Hippocampal formation (tissue), 2 donors: ENCODE results near the gene MARCHF2.
"Not testable (repeated sequence)": the region's sequence is repeated elsewhere in the genome, so short reads cannot be mapped to it uniquely, and the experiment has no call there.

Source experiments
- DNase-seq, 2 donors: peaks; one replicate each; lab custom pipeline; 2025; lab: John Stamatoyannopoulos, UW

The MARCHF2 gene

GRCh38 chr19:8410718-8411117 is 2.4 kb upstream of the MARCHF2 start:
- not testable (repeated sequence) for DNase-seq

- DNase-seq: no peak
These were observed 507 bp downstream of the MARCHF2 start for GRCh38 chr19:8413629-8413995.

GRCh38 chr19:8416796-8417195 is 3.7 kb downstream of the MARCHF2 start:
- no peak for DNase-seq

- DNase-seq: no peak
These were observed 8.7 kb downstream of the MARCHF2 start for GRCh38 chr19:8421484-8422461.

GRCh38 chr19:8423817-8424223 is 10.7 kb downstream of the MARCHF2 start:
- peak in 1 of 2 donors; percentile 11 for DNase-seq

GRCh38 chr19:8425331-8425730 is 12.2 kb downstream of the MARCHF2 start:
- not testable (repeated sequence) for DNase-seq

- DNase-seq: no peak
These were observed 13.2 kb downstream of the MARCHF2 start for GRCh38 chr19:8426283-8426682.

GRCh38 chr19:8429044-8429443 is 15.9 kb downstream of the MARCHF2 start:
- DNase-seq: no peak

- no peak for DNase-seq
These were observed 16.7 kb downstream of the MARCHF2 start for GRCh38 chr19:8429826-8430225.

- no peak for DNase-seq
These were observed 17.5 kb downstream of the MARCHF2 start for GRCh38 chr19:8430650-8431049.

- DNase-seq: no peak
These were observed 25.1 kb downstream of the MARCHF2 start for GRCh38 chr19:8438236-8438635.

- no peak for DNase-seq
These were observed 28.8 kb downstream of the MARCHF2 start for GRCh38 chr19:8441725-8442544.

GRCh38 chr19:8444140-8444676 is 31.1 kb downstream of the MARCHF2 start:
- not testable (repeated sequence) for DNase-seq

GRCh38 chr19:8444677-8445487 is 31.8 kb downstream of the MARCHF2 start, which contains the start of gene HNRNPM:
Gene HNRNPM (plus strand): TSS chr19:8444975. CDS start chr19:8444999, 24 bp downstream.
- DNase-seq: peak; percentile 91 to 98

- no peak for DNase-seq
These were observed 32.4 kb downstream of the MARCHF2 start for GRCh38 chr19:8445488-8446001.

GRCh38 chr19:8446061-8446709 is 33.1 kb downstream of the MARCHF2 start:
- no peak for DNase-seq

- DNase-seq: no peak
These were observed 36.7 kb downstream of the MARCHF2 start for GRCh38 chr19:8449830-8450229.

- DNase-seq: no peak
These were observed 38.3 kb downstream of the MARCHF2 start for GRCh38 chr19:8451377-8451776.

- no peak for DNase-seq
These were observed 38.8 kb downstream of the MARCHF2 start for GRCh38 chr19:8451885-8452284.

GRCh38 chr19:8452446-8453123 is 39.5 kb downstream of the MARCHF2 start:
- DNase-seq: no peak
